WI38 (cell line): ENCODE data around the gene SBK1.

Experiments used
- H3K4me3 ChIP-seq: 2 replicates; pipeline ENCODE4 v1.5.1; 2011; ENCODE audit warnings: low read depth, mild to moderate bottlenecking, control low read depth, low read length
- TF ChIP-seq, protein P1 (sequence below): IDR thresholded peaks from 2 replicates; pipeline ENCODE4 v1.5.1; 2012; ENCODE audit warnings: low read depth, mild to moderate bottlenecking, control low read depth, low read length

The SBK1 gene

DNA sequence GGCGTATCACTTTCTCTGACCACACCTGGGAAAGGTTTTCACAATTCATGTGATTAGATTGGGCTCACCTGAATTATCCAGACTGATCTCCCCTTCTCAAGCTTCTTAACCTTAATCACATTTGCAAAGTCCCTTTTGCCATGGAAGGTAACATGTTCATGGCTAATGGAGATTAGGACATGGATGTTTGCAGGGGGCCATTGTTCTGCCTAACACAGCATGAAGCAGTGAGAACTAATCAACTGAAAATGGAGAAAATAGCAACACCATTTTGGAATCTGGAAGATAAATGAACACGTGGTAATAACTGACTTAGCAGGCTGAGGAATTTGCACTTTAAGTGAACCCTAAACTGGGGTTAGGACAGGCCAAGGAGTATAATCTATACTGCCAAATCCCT is 25.0 kb upstream of the SBK1 start:
- no peak overlapping the region for H3K4me3 ChIP-seq
- TF ChIP-seq, protein P1, sequence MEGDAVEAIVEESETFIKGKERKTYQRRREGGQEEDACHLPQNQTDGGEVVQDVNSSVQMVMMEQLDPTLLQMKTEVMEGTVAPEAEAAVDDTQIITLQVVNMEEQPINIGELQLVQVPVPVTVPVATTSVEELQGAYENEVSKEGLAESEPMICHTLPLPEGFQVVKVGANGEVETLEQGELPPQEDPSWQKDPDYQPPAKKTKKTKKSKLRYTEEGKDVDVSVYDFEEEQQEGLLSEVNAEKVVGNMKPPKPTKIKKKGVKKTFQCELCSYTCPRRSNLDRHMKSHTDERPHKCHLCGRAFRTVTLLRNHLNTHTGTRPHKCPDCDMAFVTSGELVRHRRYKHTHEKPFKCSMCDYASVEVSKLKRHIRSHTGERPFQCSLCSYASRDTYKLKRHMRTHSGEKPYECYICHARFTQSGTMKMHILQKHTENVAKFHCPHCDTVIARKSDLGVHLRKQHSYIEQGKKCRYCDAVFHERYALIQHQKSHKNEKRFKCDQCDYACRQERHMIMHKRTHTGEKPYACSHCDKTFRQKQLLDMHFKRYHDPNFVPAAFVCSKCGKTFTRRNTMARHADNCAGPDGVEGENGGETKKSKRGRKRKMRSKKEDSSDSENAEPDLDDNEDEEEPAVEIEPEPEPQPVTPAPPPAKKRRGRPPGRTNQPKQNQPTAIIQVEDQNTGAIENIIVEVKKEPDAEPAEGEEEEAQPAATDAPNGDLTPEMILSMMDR: no peak

DNA sequence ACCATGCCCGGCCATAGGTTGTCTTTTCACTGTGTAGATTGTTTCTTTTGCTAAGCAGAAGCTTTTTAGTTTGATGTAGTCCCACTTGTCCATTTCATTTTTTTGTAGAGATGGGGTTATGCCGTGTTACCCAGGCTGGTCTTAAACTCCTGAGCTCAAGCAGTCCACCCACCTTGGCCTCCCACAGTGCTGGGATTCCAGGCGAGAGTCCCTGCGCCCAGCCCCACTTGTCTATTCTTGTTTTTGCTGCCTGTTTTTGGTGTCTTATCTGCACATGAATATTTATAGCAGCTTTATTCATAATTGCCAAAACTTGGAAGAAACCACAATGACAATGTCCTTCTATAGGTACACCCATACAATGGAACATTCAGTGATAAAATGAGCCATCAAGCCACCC is 18.8 kb upstream of the SBK1 start:
- TF ChIP-seq, protein P1: no peak
- no peak overlapping the region for H3K4me3 ChIP-seq

DNA sequence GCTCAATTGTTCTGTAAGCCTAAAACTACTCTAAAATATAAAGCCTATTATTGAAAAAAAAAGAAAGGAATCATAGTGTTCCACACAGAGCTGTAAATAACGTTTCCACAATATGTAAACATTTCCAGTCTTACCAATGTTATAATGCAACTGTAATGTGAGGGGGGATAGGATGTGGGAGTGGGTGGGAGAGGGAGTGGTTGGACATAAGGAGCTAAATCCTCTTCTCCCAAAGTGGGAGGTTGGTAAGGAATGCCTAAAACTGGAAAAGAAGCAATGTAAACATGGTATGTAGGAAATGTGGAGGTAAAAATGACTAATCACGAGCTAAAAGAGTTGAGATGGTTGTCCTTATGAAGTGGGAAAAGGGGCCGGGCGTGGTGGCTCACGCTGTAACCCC is 17.6 kb upstream of the SBK1 start:
- TF ChIP-seq, protein P1: no peak

DNA sequence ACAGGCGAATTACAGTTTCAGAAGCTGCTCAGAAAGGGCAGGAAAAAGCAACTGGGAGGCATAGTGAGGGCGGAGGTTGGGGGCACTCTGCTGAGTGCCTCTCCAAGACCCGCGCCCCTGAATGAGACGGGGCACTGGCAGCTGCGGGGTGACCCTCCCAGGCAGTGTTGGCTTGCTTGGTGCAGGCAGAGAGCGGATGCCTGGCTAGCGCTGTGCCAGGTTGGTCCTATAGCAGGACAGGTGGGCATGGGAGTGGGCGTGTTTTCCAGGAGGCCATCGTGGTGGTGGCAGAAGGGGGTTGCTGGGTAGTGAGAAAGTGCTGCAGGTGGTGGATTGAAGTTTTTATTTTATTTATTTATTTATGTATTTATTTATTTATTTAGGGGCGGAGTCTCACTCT is 16.0 kb upstream of the SBK1 start:
- TF ChIP-seq, protein P1: no peak
- H3K4me3 ChIP-seq: no peak overlapping the region

More for the DNA sequence above, 17.6 kb upstream of the SBK1 start:
- no peak overlapping the region for H3K4me3 ChIP-seq

DNA sequence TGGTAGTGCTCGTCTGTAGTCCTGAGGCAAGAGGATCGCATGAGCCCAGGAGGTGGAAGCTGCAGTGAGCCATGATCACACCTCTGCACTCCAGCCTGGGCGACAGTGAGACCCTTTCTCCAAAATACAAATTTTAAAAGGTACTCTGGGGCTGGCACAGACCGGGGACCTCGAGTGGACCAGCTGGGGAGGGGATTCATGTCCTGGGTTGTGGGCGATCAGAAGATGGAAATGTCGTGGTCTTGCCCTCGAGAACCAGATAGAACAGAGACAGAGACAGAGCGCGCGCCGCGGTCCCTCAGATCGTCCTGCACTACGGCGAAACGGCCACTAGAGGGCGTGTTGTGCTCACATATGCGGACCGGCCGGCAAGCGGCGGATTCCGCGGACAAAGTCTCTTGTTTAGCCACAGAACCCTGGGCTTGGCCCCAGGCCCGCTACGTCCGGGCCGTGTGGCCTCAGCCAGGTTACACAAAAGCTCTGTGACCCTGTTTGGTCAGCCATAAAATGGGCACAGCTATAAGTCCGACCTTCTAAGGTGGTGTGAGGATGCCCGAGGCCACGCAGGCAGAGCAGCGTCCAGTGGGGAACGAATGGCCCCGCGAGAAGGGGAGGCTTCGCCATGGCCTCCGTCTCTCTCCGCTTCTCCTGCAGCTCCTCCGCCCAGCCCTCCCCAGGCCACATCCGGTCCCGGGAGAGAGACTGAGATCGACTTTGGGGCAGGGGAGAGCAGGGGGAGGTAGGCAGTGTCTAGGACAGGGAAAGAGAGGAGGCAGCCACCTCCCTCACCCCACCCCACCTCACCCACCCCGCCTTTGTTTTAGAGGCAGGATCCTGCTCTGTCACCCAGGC is 14.6 kb upstream of the SBK1 start:
- H3K4me3 ChIP-seq: peak overlapping the region; percentile 54
- TF ChIP-seq, protein P1: peak; percentile 84

DNA sequence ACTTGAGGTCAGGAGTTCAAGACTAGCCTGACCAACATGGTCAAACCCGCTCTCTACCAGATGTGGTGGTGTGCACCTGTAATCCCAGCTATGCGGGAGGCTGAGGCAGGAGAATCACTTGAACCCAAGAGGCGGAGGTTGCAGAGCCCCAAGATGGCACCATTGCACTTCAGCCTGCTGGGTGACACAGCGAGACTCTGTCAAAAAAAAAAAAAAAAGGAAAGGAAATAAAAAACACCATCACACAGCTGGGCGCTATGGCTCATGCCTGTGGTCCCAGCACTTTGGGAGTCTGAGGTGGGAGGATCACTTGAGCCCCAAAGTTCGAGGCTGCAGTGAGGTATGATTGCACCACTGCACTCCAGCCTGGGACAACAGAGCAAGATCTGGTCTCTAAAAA is 13.3 kb upstream of the SBK1 start:
- no peak overlapping the region for H3K4me3 ChIP-seq
- TF ChIP-seq, protein P1: no peak
